A204.1 (cell line): ENCODE data around the gene NDC1.
"Not testable (repeated sequence)": the region's sequence is repeated elsewhere in the genome, so short reads cannot be mapped to it uniquely, and the experiment has no call there.

Experiments
- FAIRE-seq: peaks from 2 replicates; lab custom pipeline; 2012; peaks lifted over from hg19 to GRCh38; lab: Jason Lieb, UNC

The NDC1 gene

DNA sequence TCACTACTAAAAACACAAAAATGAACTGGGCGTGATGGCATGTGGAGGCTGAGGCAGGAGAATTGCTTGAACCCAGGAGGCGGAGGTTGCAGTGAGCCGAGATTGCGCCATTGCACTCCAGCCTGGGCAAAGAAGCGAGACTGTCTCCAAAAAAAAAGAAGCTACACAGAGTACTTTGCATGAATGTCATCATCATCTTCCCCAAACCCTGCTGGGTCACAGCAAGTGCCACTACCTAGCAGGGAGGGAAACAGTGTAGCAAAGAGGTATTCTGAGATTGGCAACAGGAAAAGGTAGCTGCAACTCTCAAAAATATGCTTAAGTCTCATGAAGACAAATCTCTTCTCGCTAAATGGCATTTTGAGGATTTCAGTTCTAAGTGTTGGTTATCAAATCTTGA lies 12.8 kb downstream of the NDC1 start:
- FAIRE-seq = no peak

- no peak for FAIRE-seq
Measured at GRCh38 chr1:53822931-53823330, 15.2 kb downstream of the NDC1 start.

GRCh38 chr1:53821380-53821779 lies 16.7 kb downstream of the NDC1 start:
- FAIRE-seq = no peak

DNA sequence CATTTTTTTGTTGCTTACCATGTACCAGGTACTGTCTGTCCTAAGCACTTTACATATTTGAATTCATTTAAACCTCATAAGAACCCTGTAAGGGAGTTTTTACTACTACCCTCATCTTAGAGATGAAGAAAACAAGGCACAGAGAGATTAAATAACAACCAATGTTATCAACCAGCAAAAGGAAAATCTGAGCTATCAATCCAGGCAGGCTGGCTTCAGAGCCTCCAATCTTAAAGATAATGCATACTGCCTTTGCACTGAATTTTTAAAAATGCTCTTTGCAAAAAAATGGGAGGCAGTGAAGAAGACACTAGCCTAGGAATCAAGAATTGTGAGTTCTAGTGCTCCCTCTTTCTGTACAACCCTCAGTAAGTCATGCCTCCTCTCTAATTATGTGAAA lies 18.7 kb downstream of the NDC1 start:
- no peak for FAIRE-seq

DNA sequence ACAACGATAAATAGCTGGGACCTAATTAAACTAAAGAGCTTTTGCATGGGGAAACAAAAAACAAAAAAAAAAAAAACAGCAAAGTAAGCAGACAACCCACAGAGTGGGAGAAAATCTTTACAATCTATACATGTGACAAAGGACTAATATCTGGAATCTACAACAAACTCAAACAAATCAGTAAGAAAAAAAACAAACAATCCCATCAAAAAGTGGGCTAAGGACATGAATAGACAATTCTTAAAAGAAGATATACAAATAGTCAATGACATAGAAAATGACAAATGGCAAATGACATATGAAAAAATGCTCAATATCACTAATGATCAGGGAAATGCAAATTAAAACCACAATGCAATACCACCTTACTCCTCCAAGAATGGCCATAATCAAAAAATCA lies 21.5 kb downstream of the NDC1 start:
- FAIRE-seq = not testable (repeated sequence)

- FAIRE-seq = not testable (repeated sequence)
Measured at GRCh38 chr1:53815484-53815883, 22.6 kb downstream of the NDC1 start.

- no peak for FAIRE-seq
Measured at GRCh38 chr1:53811414-53811851, 26.7 kb downstream of the NDC1 start.

- FAIRE-seq = no peak
Measured at GRCh38 chr1:53810497-53810896, 27.6 kb downstream of the NDC1 start.

GRCh38 chr1:53810007-53810406 lies 28.1 kb downstream of the NDC1 start:
- FAIRE-seq = no peak

DNA sequence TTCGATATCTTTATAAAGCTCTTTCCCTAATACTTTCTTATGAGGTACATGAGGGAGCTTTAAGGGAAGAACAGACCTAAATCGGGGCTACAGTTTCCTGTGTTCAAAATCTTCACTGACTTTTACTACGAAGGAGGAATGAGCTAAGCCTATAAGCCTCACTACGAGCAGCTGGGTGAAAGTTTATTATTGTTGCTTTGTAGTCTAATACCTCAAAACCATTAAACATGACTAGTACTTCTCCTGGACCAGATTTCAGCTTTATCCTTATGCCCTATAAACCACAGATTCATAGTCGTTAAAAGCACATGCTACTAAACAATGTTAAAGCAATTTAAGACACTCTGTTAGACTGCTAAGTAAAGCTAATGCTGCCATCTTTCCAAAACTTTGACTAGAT lies 30.2 kb downstream of the NDC1 start:
- FAIRE-seq = no peak

- no peak for FAIRE-seq
Measured at GRCh38 chr1:53804791-53805505, 33.1 kb downstream of the NDC1 start.

DNA sequence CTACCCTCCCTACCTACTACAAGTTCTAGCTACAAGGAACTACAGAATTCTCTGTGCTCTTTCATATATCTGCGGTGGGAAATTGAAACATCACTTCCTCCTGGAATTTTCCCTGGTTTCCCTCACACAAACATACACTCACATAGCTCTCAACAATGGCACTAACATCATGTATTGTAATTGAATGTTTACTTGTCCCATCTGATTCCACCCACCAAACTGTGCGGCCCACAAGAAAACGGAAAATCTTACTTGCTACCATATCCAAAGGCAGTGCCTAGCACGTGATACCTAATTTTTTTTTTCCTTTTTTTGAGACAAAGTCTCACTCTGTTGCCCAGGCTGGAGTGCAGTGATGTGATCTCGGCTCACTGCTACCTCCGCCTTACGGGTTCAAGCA lies 33.9 kb downstream of the NDC1 start:
- no peak for FAIRE-seq

DNA sequence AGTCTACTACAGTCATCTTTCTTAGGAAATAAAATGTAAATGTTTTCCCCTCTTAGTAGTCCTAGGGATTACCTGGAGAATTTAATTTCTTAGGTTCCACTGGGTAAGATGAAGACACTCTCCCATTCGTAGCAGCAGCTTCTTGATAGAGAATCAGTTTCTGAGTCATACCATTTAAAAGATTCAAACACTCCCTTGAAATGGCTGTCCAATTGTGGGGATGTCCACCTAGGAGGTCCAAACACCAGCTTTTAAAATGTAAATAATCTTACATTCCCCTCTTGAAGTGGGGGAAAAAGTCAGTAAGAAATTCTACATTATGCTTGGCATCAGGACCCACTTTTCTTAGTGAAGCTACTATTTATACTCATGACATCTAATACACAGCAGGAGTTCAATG lies 37.5 kb downstream of the NDC1 start:
- FAIRE-seq = no peak

- no peak for FAIRE-seq
Measured at GRCh38 chr1:53799141-53799540, 39.0 kb downstream of the NDC1 start.

DNA sequence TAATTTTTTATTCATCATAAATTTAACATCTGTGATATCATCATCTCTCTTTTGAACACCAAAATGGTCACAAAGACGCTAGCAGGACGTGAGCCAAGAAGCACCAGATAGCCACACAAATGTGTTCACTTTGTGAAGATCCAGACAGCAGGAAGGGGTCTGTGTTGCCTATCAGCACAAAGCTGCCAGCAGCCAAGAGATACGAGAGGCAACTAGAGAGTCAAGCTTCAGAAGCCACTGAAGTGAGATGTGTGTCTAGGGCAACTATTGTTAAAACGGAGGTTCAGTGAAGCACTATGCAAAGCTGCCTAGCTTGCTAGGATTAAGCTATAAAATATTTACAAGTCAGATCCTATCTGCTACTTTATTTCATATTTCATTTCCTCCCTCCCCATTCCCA lies 45.3 kb downstream of the NDC1 start:
- no peak for FAIRE-seq

- no peak for FAIRE-seq
Measured at GRCh38 chr1:53787655-53788054, 50.4 kb downstream of the NDC1 start.

GRCh38 chr1:53783056-53783455 lies 55.0 kb downstream of the NDC1 start:
- no peak for FAIRE-seq

DNA sequence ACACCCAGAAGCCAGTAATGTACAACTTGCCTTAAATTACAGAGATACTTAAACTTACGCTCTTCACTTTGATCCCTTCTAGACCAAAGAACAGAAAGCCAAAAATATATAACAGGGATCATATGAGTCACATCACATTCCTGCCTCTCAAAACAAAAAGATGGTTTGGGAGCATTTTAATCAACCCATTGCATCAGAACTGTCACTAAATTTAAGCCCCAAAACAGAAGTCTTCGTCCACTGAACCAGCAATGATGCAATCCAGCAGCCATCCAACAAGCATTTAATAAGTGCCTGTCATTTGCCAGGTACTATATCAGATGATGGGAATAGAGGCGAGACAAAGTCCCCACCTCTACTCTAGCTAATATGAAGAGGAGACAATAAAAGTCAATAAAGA lies 56.4 kb downstream of the NDC1 start:
- FAIRE-seq = no peak

- no peak for FAIRE-seq
Measured at GRCh38 chr1:53777272-53777671, 60.8 kb downstream of the NDC1 start.

- FAIRE-seq = no peak
Measured at GRCh38 chr1:53771648-53772047, 66.4 kb downstream of the NDC1 start.

DNA sequence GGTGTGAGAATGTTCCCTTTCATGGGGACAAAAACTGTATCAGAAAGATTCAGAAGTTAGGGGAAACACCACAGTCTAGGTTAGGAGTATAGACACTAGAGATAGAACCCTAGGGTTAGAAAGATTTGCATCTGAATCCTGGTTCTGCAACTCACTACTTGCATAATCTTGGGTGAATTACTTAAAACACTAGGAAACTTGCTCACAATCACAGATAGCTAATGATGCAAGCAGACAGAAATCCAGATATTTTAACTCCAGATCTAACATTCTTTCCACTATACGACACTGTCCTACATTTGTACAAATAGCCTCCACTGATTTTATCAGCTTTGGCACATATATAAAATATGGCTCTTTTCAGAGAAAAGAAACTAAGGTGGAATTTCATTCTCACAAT lies 68.3 kb downstream of the NDC1 start:
- no peak for FAIRE-seq

DNA sequence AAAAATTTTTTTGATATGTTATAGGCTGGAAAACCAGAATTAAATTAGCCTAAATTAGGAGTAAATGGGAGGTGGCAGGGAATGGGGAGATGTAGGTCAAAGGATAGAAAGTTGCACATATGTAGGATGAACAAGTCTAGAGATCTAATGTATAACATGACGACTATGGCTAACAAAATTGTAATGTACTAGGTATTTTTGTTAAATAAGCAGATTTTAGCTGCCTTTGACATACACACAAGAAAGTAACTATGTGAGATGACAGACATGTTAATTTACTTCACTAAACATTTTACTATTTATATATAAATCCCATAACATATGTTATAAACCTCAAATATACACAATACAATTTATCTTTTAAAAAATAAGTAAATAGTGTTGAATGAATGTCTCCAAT lies 68.9 kb downstream of the NDC1 start:
- no peak for FAIRE-seq

GRCh38 chr1:53766831-53767405 lies 71.2 kb downstream of the NDC1 start:
- no peak for FAIRE-seq

- no peak for FAIRE-seq
Measured at GRCh38 chr1:53766194-53766742, 71.8 kb downstream of the NDC1 start.
